HG03432 (cell line): ENCODE results near the gene ZSWIM7.

Experiments used
- ATAC-seq: cut with Tn5 transposase; IDR thresholded peaks from one replicate; pipeline ENCODE4 v1.9.1; 2021; ENCODE audit warnings: mild to moderate bottlenecking, moderate library complexity; ENCODE audit not compliant: unreplicated experiment

The ZSWIM7 gene

DNA sequence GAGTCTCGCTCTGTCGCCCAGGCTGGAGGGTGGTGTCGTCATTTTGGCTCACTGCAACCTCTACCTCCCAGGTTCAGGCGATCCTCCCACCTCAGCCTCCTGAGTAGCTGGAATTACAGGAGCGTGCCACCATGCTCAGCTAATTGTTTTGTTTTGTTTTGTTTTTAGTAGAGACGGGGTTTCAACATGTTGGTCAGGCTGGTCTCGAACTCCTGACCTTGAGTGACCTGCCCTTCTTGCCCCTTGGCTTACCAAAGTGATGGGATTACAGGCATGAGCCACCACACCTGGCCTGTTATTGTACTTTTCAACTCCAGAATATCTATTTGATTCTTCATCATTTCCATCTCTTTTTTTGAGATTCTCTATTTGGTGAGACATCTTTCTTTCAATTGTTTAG is 63.6 kb downstream of the ZSWIM7 start:
- ATAC-seq, result no peak

DNA sequence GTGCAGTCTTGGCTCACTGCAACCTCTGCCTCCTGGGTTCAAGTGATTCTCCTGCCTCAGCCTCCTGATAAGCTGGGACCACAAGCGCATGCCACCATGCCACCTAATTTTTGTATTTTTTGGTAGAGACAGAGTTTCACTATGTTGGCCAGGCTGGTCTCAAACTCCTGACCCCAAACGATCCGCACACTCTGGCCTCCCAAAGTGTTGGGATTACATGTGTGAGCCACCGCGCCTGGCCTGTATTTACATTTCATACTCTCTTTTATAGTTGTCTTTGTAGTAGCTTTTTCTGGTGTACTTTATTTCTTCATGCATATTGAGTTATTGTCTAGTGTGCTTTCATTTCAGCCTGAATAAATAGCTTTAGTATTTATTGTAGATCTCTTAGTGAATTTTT is 64.6 kb downstream of the ZSWIM7 start:
- no peak for ATAC-seq

DNA sequence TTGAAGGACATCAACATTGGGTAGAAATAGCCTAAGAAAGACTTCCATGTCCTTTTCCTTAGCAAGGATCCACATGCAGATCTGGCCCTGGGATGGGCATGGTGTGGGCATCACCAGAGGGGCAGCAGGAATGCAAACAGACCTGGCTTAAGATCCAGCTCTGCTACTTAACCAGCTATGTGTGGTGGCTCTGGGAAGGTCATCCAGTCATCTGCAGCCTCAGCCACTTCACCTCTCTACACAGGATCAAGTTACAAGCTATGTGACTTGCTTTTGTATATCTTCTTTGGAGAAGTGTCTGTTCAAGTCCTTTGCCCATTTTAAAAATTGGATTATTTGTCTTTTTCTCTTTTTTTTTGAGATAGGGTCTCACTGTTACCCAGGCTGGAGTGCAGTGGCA is 68.1 kb downstream of the ZSWIM7 start:
- ATAC-seq, result no peak

DNA sequence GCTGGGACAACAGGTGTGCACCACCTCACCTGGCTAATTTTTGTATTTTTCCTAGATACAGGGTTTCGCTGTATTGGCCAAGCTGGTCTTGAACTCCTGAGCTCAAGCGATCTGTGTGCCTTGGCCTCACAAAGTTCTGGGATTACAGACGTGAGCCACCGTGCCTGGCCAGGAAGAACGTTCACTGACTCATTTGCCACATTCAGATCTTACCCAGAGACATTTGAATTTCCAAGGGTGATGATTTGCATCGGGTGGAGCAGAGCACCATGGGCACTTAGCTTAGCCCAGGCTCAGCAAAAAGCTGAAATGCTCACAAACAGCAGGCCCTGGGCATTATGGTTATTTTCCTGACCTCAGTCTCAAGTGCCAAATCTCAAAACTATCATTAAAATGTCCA is 69.1 kb downstream of the ZSWIM7 start:
- ATAC-seq, result no peak

DNA sequence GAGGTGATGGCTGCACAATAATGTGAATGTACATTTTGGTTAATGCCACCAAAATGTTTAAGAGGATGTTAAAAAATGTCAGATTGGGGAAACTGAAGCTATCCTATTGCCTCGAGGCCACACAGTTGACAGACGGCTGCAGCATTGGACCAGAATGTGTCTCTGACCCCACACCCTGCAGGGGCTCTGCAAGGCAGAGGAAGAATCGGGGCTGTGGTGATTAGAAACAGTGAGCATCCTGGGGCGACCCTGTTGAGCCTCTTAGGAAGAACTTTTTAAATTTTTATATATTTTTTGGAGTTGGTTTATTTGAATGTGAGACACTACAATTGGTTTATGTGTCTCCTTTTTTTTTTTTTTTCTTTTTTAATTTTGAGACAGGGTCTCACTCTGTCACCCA is 69.6 kb downstream of the ZSWIM7 start:
- ATAC-seq, result no peak

DNA sequence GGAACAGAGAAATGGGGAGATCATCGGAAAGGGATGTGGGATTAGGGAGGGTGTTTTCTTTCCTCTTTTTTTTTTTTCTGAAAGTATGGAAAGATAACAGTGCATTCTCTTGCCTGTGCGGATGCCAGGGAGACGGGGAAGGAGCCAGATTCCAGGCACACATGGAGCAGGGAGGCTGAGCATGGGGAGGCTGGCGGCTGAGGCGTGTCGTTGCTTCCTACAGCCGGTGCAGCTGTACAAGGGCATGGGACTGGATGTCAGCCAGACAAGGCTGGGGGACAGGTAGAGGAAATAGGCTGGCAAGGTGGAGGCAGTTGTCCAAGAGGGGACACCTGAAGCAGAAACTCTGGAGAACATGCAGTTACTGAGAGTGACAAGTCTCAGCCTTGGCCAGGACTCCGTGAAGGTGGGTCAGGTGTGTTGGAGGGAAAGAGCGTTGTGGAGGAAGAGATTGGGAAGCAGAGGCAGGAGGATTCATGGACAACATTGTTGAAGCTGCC is 71.2 kb downstream of the ZSWIM7 start:
- no peak for ATAC-seq
